Measurements from ENCODE around the gene HHATL. TPM values are rescaled to one million over a fixed set of nuclear protein-coding genes. Genes with fewer than 3 reads are reported as not detected.

Gene HHATL
- total and polyA plus RNA-seq, 2 of the 8 experiments (the other 6 are each of a cell fraction or from before 2014, with no cell fraction given) = 0.18 TPM; not detected in 1

GRCh38 chr3:42749025-42749752, 46.6 kb upstream of the HHATL start:
- H2BK120ac ChIP-seq (replicated peaks; ENCODE audit: low read depth, low read length) = no peak overlapping the region
- H4K5ac ChIP-seq (ENCODE audit: insufficient read length, low read depth, low read length) = no peak overlapping the region
- H2AFZ ChIP-seq (ENCODE audit: low read length) = no peak overlapping the region
- H2BK20ac ChIP-seq (ENCODE audit: low read length) = no peak overlapping the region; the same call in 1 of the 2 replicates
- H2BK15ac ChIP-seq (ENCODE audit: low read length) = no peak overlapping the region
- DNase-seq (ENCODE audit: low read depth in 1 of 2, low spot score in 2 of 2) (peak in 1 of 2 experiments; percentile 43), FAIRE-seq (no peak)
- H3K23me2 ChIP-seq (ENCODE audit: low read depth, low read length) = no peaks in the 10 kb centered on the region
- no peak overlapping the region for H3K9ac ChIP-seq (replicated peaks in 1 of 4; ENCODE audit: extremely low read depth in 1 of 4, low read depth in 3 of 4, low read length in 3 of 4)
- H3K27me3 ChIP-seq (replicated peaks in 1 of 4; ENCODE audit: control insufficient read depth in 3 of 4, extremely low read depth in 1 of 4, insufficient read depth in 3 of 4, low read length in 3 of 4) = no peaks in the 10 kb centered on the region; a peak in 2 of 7 replicates
- H2BK5ac ChIP-seq (ENCODE audit: low read depth, low read length) = no peak overlapping the region
- no peak overlapping the region for H3K27ac ChIP-seq (ENCODE audit: low read depth, low read length)
- WGBS, 2 experiments (ENCODE audit: extremely low coverage in 1 of 2, insufficient coverage in 1 of 2, insufficient read length in 1 of 2, insufficient replicate concordance in 2 of 2, low coverage in 1 of 2, low lambda C conversion rate in 2 of 2, missing lambda C conversion rate in 1 of 2) = 82% methylated on average over 10 of the region's 10 CpGs; no CpG with 5 or more reads in 1 of the 2 experiments
- H3K9me3 ChIP-seq (ENCODE audit: insufficient read depth in 2 of 2, low read depth in 1 of 2, low read length in 1 of 2) = no peaks in the 10 kb centered on the region
- H3K4ac ChIP-seq (replicated peaks; ENCODE audit: insufficient read length, low read depth, low read length) = no peak overlapping the region
- H3K4me3 ChIP-seq (ENCODE audit: extremely low read depth in 1 of 4, insufficient read depth in 2 of 4, low read depth in 3 of 4, low read length in 4 of 4) = no peak overlapping the region
- peaks cover 0 to 2% of the 10 kb centered on the region in 2 experiments for H4K20me1 ChIP-seq (replicated peaks in 1 of 2; ENCODE audit: control insufficient read depth in 1 of 2, insufficient read depth in 2 of 2, low read length in 2 of 2)
- peaks cover 0 to 11% (median 4%) of the 10 kb centered on the region in 4 experiments; a peak in 5 of 7 replicates for H3K4me1 ChIP-seq (replicated peaks in 1 of 4; ENCODE audit: control insufficient read depth in 3 of 4, insufficient read depth in 4 of 4, low read length in 3 of 4)
- H2AK5ac ChIP-seq (ENCODE audit: low read depth, low read length) = no peak overlapping the region
- H2BK12ac ChIP-seq (ENCODE audit: low read depth, low read length) = peak overlapping the region; percentile 52; the same call in 1 of the 2 replicates
- H4K91ac ChIP-seq (replicated peaks; ENCODE audit: insufficient read length, low read length) = no peak overlapping the region
- H3K18ac ChIP-seq (ENCODE audit: extremely low read depth, low read length) = no peak overlapping the region
- ChIA-PET POLR2A (ENCODE audit: partially characterized antibody) (interaction anchor here (0.6 to 1.4 kb wide), 5 partner anchors 54 to 134 kb away, joined by 3 to 4 read pairs (median 3); no protein-coding TSS in a partner anchor), CTCF (ENCODE audit: partially characterized antibody) (interaction anchor here (0.7 to 4.4 kb wide), 33 partner anchors 9 to 202 kb away, joined by 3 to 31 read pairs (median 5); partner anchors contain the start of genes HHATL and KLHL40)
- H3K36me3 ChIP-seq (ENCODE audit: control insufficient read depth in 2 of 4, insufficient read depth in 4 of 4, low read length in 3 of 4) = no peaks in the 10 kb centered on the region
- H3K79me2 ChIP-seq (ENCODE audit: control insufficient read depth in 1 of 2, insufficient read depth in 2 of 2, low read length in 2 of 2) = no peaks in the 10 kb centered on the region
- H3K14ac ChIP-seq (ENCODE audit: insufficient read length) = no peak overlapping the region
- no peaks in the 10 kb centered on the region for H3K79me1 ChIP-seq (ENCODE audit: low read depth, low read length)
- H4K8ac ChIP-seq (ENCODE audit: extremely low read depth, insufficient read depth, low read length) = peak overlapping the region; percentile 80; the same call in 1 of the 2 replicates
- H3K23ac ChIP-seq (ENCODE audit: insufficient read length) = no peak overlapping the region
- no peak overlapping the region for H3K4me2 ChIP-seq (ENCODE audit: insufficient read depth in 1 of 2, low read depth in 2 of 2, low read length in 2 of 2)
- no peak overlapping the region for H3K56ac ChIP-seq (replicated peaks; ENCODE audit: insufficient read length, low read depth, low read length)
- TF ChIP-seq JUN (IDR thresholded peaks at IDR 0.05; ENCODE audit: low read depth, low read length) (no peak), ATF2 (IDR thresholded peaks at IDR 0.05; ENCODE audit: low read length) (no peak), SIN3A (conservative IDR thresholded peaks at IDR 0.05 in 1 of 2, IDR thresholded peaks at IDR 0.05 in 1 of 2; ENCODE audit: low read depth in 1 of 2, low read length in 2 of 2) (no peak), CREB1 (IDR thresholded peaks at IDR 0.05) (no peak), GTF2F1 (IDR thresholded peaks at IDR 0.05; ENCODE audit: borderline replicate concordance, low read depth, low read length) (no peak), EGR1 (IDR thresholded peaks at IDR 0.05; ENCODE audit: borderline replicate concordance, low read depth, low read length) (no peak), SRF (IDR thresholded peaks at IDR 0.05; ENCODE audit: low read depth, low read length) (no peak), BCL11A (IDR thresholded peaks at IDR 0.05; ENCODE audit: low read depth in 2 of 2, low read length in 2 of 2) (no peak), SP2 (IDR thresholded peaks at IDR 0.05; ENCODE audit: low read length) (no peak), SP1 (IDR thresholded peaks at IDR 0.05; ENCODE audit: low read depth, low read length) (no peak), CHD1 (IDR thresholded peaks at IDR 0.05; ENCODE audit: low read depth, low read length) (no peak)
